ENCODE measurements around the gene KCNJ5. TPM values are rescaled to one million over a fixed set of nuclear protein-coding genes. Genes with fewer than 3 reads are reported as not detected.

The KCNJ5 gene
- total and polyA plus RNA-seq, 10 of the 15 experiments (the other 5 are each of a cell fraction or from before 2014, with no cell fraction given) = 0.03 TPM; not detected in 8

GRCh38 chr11:128909438-128910125 is 18.4 kb downstream of the KCNJ5 start:
- in situ Hi-C loops (cut with MboI) = no loop called here
- Histone ChIP-seq H2AFZ (ENCODE audit: control insufficient read depth, low read depth, low read length) (no peak overlapping the region), H3K27ac (ENCODE audit: control insufficient read depth, insufficient read depth) (no peak overlapping the region), H3K4me2 (ENCODE audit: control insufficient read depth, insufficient read depth) (no peak overlapping the region), H3K36me3 (ENCODE audit: control insufficient read depth in 2 of 2, insufficient read depth in 2 of 2, low read length in 1 of 2) (no peaks in the 10 kb centered on the region), H3K4me1 (ENCODE audit: control insufficient read depth, insufficient read depth, low read length) (no peaks in the 10 kb centered on the region), H3K27me3 (replicated peaks in 1 of 2; ENCODE audit: control insufficient read depth in 2 of 2, insufficient read depth in 2 of 2, low read length in 1 of 2) (peaks cover 3 to 10% of the 10 kb centered on the region in 2 experiments; a peak in 3 of 4 replicates), H3K9ac (ENCODE audit: control insufficient read depth, insufficient read depth, low read length) (no peak overlapping the region), H4K20me1 (ENCODE audit: control insufficient read depth, insufficient read depth) (no peaks in the 10 kb centered on the region), H3K9me3 (replicated peaks; ENCODE audit: control insufficient read depth, insufficient read depth, low read length) (no peaks in the 10 kb centered on the region; the same call in 2 of the 3 replicates), H3K79me2 (ENCODE audit: control insufficient read depth, insufficient read depth, low read length) (no peaks in the 10 kb centered on the region), H3K4me3 (no peak overlapping the region)
- DNase-seq (ENCODE audit: low read depth, low spot score) (no peak), ATAC-seq (no peak), FAIRE-seq (no peak)
- ChIA-PET RAD21 (ENCODE audit: unreplicated experiment) (interaction anchor here (0.6 to 1.1 kb wide), 3 partner anchors 40 to 152 kb away, joined by 3 read pairs; no protein-coding TSS in a partner anchor), CTCF (interaction anchor here (9.2 kb wide), 1 partner anchor 23 kb away, joined by 74 read pairs; no protein-coding TSS in a partner anchor), SMC1A (ENCODE audit: uncharacterized antibody, unreplicated experiment) (interaction anchor here (0.8 to 0.9 kb wide), 3 partner anchors 9 to 47 kb away, joined by 3 read pairs; no protein-coding TSS in a partner anchor), POLR2A (no interaction called here)
- TF ChIP-seq CREM (IDR thresholded peaks at IDR 0.05; ENCODE audit: low read depth) = no peak
- TF ChIP-seq TBL1XR1 (IDR thresholded peaks at IDR 0.05; ENCODE audit: low read depth, low read length) = no peak
- TF ChIP-seq MXI1 (IDR thresholded peaks at IDR 0.05; ENCODE audit: low read depth, low read length) = no peak
- no peak for TF ChIP-seq POU2F2 (IDR thresholded peaks at IDR 0.05; ENCODE audit: borderline replicate concordance, low read depth, low read length)
- no peak for TF ChIP-seq IRF5 (IDR thresholded peaks at IDR 0.05; ENCODE audit: borderline replicate concordance)
- TF ChIP-seq SREBF1 (IDR thresholded peaks at IDR 0.05; ENCODE audit: low read length) = no peak
- TF ChIP-seq ZNF592 (IDR thresholded peaks at IDR 0.05) = no peak
- no peak for TF ChIP-seq PML (IDR thresholded peaks at IDR 0.05; ENCODE audit: low read length)
- TF ChIP-seq JUND (IDR thresholded peaks at IDR 0.05; ENCODE audit: low read depth, low read length) = no peak
- no peak for TF ChIP-seq EGR1 (IDR thresholded peaks at IDR 0.05; ENCODE audit: borderline replicate concordance in 1 of 2, low read depth in 2 of 2, low read length in 2 of 2)
- TF ChIP-seq TCF7 (IDR thresholded peaks at IDR 0.05; ENCODE audit: borderline replicate concordance) = no peak
- no peak for TF ChIP-seq TAF1 (IDR thresholded peaks at IDR 0.05; ENCODE audit: borderline replicate concordance, low read depth, low read length)
- TF ChIP-seq BRCA1 (IDR thresholded peaks at IDR 0.05; ENCODE audit: low read depth, low read length) = no peak
- no peak for TF ChIP-seq ZBED1 (IDR thresholded peaks at IDR 0.05; ENCODE audit: borderline replicate concordance)
- 51% methylated on average over 8 of the region's 8 CpGs for WGBS (ENCODE audit: insufficient coverage, insufficient replicate concordance, low lambda C conversion rate, missing lambda C conversion rate)
- no TSS peak for BruUV-seq (replicated peaks)
- intact Hi-C loops (cut with micrococcal nuclease; ENCODE audit: unreplicated experiment) = no loop called here
